ENCODE results near the gene ZFR2. TPM values are rescaled to one million over a fixed set of nuclear protein-coding genes. Genes with fewer than 3 reads are reported as not detected.

The ZFR2 gene
- total RNA-seq, 1 donor from 2014 or later = not detected

- no peak for DNase-seq
Observed at GRCh38 chr19:3785938-3786824, 82.7 kb downstream of the ZFR2 start, which contains the start of gene MATK. MATK (minus strand) TSS chr19:3786381; CDS start chr19:3785135, 1,246 bp downstream.

- no peak for DNase-seq
Observed at GRCh38 chr19:3785451-3785937, 83.3 kb downstream of the ZFR2 start.

GRCh38 chr19:3784607-3785450, 84.0 kb downstream of the ZFR2 start:
- DNase-seq = no peak

GRCh38 chr19:3783660-3784584, 84.9 kb downstream of the ZFR2 start:
- no peak for DNase-seq

- DNase-seq = no peak
Observed at GRCh38 chr19:3782903-3783302, 85.9 kb downstream of the ZFR2 start.

- no peak for DNase-seq
Observed at GRCh38 chr19:3782330-3782729, 86.5 kb downstream of the ZFR2 start.

GRCh38 chr19:3781603-3782002, 87.2 kb downstream of the ZFR2 start:
- no peak for DNase-seq

- no peak for DNase-seq
Observed at GRCh38 chr19:3780786-3781304, 88.0 kb downstream of the ZFR2 start.

GRCh38 chr19:3778899-3779723, 89.7 kb downstream of the ZFR2 start:
- DNase-seq = no peak

GRCh38 chr19:3778104-3778867, 90.6 kb downstream of the ZFR2 start:
- DNase-seq = no peak

- no peak for DNase-seq
Observed at GRCh38 chr19:3776479-3777040, 92.3 kb downstream of the ZFR2 start.

GRCh38 chr19:3775831-3776230, 93.0 kb downstream of the ZFR2 start:
- no peak for DNase-seq

- no peak for DNase-seq
Observed at GRCh38 chr19:3775374-3775711, 93.5 kb downstream of the ZFR2 start.

- no peak for DNase-seq
Observed at GRCh38 chr19:3774621-3775373, 94.0 kb downstream of the ZFR2 start.

GRCh38 chr19:3773814-3774515, 94.9 kb downstream of the ZFR2 start:
- DNase-seq = no peak

- no peak for DNase-seq
Observed at GRCh38 chr19:3771906-3772455, 96.9 kb downstream of the ZFR2 start, which contains the start of gene RAX2. RAX2 (minus strand) TSS chr19:3772228; CDS start chr19:3771742, 486 bp downstream.

- no peak for DNase-seq
Observed at GRCh38 chr19:3771000-3771905, 97.6 kb downstream of the ZFR2 start.

All from tongue (tissue), 2 donors.